HG02852 (cell line): Measurements from ENCODE around the gene SLC25A21.
"Not testable (repeated sequence)": the region's sequence is repeated elsewhere in the genome, so short reads cannot be mapped to it uniquely, and the experiment has no call there.

Source experiments
- ATAC-seq: cut with Tn5 transposase; IDR thresholded peaks from one replicate; pipeline ENCODE4 v1.9.1; 2021; ENCODE audit warnings: mild to moderate bottlenecking, moderate library complexity; ENCODE audit not compliant: unreplicated experiment

SLC25A21 gene

DNA sequence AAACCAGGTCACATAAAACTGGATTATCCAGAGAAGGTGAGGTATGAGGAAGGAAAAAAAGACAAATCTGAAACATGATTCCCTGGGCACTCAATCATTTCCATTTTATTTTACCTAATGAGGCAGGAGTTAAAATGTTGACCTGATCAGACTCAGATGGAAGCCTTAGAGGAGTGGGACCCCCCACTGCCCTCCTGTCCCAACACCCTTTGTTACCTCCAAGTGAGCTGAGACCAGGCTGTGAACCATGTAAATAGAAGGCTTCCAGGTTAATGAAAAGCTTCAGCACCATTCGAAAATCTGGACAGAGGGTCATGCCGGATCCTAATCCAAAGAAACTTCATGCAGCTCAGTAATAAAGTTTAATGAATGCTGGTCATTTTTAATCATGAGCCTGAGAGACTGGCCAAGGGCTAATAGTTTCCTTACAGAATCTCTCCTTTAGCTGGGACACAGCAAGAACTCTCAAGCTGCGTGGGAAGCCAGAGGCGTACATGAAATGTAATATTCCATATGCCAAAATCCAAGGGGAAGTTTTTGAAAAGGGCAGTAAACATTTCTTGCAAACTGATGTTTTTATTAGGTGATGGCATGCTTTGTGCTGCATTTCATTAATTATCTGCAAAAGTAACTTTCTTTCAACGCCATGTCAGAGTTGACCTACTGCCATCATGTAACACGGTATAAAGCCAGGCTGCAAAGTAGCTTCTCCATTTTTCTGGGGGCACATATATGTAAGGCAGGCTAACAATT is 327.8 kb downstream of the SLC25A21 start:
- no peak for ATAC-seq

- ATAC-seq: no peak
These were observed 329.0 kb downstream of the SLC25A21 start for GRCh38 chr14:36843410-36843809.

DNA sequence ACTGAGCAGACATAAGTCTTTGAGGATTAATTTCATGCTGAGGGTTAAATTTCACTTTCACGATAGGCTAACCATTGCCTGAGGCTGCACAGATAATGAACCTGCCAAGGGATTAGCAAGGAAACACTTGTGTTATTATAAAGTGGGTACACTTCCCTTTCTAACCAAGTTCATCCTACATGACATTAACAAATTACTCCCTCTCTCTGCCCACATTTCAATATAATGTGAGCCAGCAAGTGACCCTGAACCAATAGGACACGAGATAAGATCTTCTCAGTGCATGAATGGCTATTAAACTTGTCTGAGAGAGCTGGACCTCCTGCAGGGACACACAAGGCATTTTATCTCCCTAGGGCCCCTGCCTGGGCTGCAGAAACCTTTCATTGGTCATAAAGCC is 337.3 kb downstream of the SLC25A21 start:
- no peak for ATAC-seq

DNA sequence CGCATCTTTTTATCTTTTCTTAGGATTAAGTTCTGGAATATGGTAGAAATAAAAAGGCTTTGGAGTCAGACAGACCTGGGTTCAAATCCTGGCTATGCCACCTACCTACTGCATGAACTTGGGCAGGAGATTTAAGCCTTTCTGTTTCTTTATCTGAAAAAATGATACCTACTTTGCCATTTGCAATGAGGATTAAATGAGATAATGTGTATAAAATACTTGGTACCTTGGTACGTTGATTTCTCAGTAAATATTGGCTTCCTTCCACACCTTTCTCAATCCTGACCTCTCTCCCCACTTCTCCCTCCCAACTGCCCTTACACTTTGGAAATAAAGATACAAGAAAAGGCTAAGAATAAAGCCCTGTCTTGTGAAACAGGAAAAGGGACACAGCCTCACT is 338.1 kb downstream of the SLC25A21 start:
- no peak for ATAC-seq

GRCh38 chr14:36829547-36829946 is 342.9 kb downstream of the SLC25A21 start:
- ATAC-seq: no peak

GRCh38 chr14:36827861-36828260 is 344.5 kb downstream of the SLC25A21 start:
- no peak for ATAC-seq

GRCh38 chr14:36826614-36827013 is 345.8 kb downstream of the SLC25A21 start:
- no peak for ATAC-seq

DNA sequence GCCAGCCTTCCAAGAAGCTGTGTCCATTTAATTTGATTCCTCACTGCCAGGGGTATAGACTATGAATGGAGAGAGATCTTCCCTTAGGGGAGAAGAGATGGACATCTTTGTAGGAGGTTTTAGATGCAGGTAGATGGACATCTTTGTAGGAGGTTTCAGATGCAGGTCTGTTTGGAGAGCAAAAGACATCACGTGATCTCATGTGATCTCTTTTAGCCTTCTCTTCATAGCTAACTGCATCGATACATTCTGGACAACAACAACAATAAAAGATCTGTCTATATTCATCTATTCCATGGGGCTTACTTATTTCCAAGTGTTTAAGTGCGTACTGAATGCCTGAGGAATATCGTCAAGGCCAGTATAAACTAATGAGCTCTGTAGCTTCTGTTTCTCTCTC is 347.6 kb downstream of the SLC25A21 start:
- no peak for ATAC-seq

- ATAC-seq: no peak
These were observed 348.8 kb downstream of the SLC25A21 start for GRCh38 chr14:36823651-36824050.

DNA sequence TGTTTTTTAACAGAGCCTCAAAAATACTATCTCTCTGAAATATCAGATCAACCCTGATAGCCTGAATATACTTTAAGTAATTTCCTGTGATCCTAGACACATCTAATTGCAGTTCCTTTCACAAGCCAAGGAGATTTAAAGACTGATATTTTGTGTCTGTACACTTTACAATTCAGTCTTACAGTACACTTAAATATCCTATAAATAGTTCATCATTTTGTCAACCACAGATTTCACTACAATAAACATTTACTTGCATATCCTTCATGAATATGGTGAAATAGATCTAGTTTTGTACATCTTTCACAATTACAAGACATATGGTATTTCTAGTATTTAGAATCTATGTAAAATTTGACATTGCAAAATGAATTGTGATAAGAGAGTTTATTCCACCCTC is 349.7 kb downstream of the SLC25A21 start:
- no peak for ATAC-seq

- ATAC-seq: no peak
These were observed 351.5 kb downstream of the SLC25A21 start for GRCh38 chr14:36820901-36821300.

DNA sequence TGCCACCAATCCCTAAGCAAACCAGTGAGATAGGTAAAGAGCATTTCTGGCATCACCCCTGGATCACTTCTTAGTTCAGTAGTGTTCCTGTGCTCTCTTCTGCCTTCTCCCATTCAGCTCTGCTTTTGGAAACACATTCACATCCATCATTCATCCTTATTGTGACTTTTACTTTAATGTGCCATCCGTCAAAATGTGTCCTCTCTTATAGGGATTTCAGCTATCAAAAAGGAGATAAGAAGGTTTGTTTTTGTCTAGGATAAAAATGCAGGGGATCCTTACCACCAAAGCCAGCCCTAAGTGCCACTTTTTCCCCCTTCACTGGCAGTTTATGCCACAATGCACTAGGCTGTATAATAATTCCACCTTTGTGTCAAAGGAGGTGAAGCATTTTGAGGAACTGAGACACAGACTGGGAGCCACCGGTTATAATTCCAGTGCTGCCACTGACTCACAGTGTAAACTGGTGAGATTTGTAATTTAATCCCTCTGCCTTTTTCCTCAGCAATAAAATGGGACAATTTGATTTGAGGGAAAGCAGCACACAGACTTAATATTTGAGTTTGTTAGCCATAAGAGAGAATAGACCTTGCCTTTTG is 352.2 kb downstream of the SLC25A21 start:
- ATAC-seq: no peak

- no peak for ATAC-seq
These were observed 353.5 kb downstream of the SLC25A21 start for GRCh38 chr14:36818794-36819384.

DNA sequence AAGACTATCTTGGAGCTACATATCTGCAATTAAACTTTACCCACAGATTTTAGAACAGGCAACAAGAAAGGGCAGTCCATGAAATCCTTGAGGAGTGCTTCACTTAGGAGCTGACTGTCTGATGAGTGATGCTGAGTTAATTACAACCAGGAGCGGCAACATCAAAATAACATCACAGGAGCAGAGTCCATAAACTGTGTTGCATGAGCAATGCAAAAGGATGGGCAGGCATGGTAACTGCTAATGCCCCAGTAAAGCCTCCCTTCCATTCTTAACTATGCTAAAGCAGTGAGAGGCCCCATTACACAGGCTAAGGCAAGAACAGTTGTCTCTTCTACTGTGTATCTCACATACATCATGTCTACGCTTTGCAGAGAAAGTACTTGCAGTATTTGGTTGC is 354.2 kb downstream of the SLC25A21 start:
- ATAC-seq: no peak

DNA sequence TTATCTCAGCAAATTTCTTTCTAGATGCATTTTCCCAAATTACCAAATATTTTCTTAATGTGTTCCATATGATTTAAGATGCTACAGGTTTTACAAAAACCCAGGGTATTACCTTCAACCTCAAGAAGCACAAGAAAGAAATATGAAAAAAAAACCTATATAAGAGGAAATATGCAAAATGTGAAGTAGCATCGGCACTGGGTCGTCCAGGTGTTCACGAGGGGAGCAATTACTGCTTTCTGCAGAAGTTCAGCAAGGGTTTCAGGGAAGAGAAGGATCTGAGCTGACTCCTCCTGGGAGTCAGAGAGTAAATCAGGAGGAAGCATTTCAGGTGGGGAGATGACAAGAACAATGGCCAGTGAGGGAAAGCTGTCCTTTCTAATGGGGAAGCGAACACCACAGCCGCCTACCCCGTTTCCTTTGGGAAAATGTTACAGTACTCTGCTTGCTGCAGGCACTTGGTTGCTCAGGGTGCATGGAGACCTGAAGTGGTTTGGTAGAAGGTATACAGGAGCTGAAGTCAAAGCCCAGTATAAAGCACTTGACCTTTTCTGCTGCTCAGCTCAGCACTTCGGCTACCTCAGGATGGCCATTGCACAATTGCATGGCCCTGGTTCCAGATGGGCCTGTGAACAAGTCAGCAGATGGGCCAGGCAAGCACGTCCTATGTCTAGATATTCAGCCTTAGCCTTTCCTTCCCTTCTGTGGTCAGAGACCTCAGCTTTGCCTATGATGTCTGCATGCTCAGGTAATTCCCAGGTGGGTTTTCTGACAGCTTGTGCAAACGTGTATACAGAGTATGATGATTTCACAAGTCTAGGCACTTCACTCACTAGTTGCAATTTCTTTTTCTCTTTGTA is 355.1 kb downstream of the SLC25A21 start:
- ATAC-seq: no peak

- no peak for ATAC-seq
These were observed 355.9 kb downstream of the SLC25A21 start for GRCh38 chr14:36816481-36816880.

GRCh38 chr14:36814783-36815182 is 357.6 kb downstream of the SLC25A21 start:
- not testable (repeated sequence) for ATAC-seq

DNA sequence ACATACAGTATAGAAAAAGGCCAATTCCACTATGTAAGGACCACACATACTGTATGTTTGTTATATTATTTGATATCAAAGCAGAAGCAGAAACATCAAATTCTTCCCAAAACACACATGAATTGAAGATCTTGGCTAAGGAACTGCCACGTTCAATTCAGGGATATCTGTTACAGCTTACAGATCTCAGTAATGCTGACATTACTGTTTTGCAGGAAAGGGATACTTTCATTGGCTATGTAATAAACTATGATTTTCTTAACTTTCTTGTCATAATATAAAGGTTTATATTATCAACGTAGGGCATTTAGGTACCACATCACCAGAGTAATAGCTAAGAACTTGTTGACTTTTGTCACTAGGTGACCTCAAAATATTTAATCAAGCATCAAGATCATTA is 362.2 kb downstream of the SLC25A21 start:
- no peak for ATAC-seq

- no peak for ATAC-seq
These were observed 364.7 kb downstream of the SLC25A21 start for GRCh38 chr14:36807727-36808126.

DNA sequence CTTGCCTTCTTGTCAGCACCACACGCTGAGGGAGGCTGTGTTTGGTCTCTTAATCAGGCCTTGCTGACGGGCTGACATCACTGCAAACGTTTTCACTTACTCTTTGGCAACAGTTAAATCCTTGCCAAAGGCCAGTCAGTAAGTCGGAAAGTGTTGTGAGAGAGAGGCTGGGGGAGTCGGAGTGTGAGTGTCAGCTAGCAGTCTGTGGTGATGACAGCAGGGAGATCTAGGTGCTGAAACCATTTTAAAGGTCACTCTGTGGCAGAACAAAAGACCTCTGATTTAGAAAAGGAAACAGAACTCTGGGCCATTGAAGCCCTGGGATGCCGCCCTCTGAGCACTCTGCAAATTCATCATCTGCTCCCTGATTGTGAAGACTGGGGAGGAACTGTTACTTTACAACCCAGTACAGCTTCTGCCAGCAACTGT is 367.3 kb downstream of the SLC25A21 start:
- no peak for ATAC-seq

- no peak for ATAC-seq
These were observed 374.8 kb downstream of the SLC25A21 start for GRCh38 chr14:36797634-36798033.
